Measurements from ENCODE around the gene KLF13.
"Not testable (repeated sequence)": the region's sequence is repeated elsewhere in the genome, so short reads cannot be mapped to it uniquely, and the experiment has no call there.

KLF13 gene

GRCh38 chr15:31347981-31348803 is 21.6 kb downstream of the KLF13 start:
- no peak for DNase-seq

- DNase-seq, result no peak
Measured at GRCh38 chr15:31349233-31350141, 22.9 kb downstream of the KLF13 start.

- DNase-seq, result no peak
Measured at GRCh38 chr15:31350771-31351170, 24.1 kb downstream of the KLF13 start.

GRCh38 chr15:31352339-31352751 is 25.7 kb downstream of the KLF13 start:
- no peak for DNase-seq

GRCh38 chr15:31352911-31353811 is 26.5 kb downstream of the KLF13 start:
- no peak for DNase-seq

GRCh38 chr15:31353931-31354330 is 27.3 kb downstream of the KLF13 start:
- DNase-seq, result no peak

GRCh38 chr15:31356097-31356496 is 29.5 kb downstream of the KLF13 start:
- not testable (repeated sequence) for DNase-seq

GRCh38 chr15:31357148-31357547 is 30.5 kb downstream of the KLF13 start:
- no peak for DNase-seq

GRCh38 chr15:31358163-31358562 is 31.5 kb downstream of the KLF13 start:
- DNase-seq, result no peak

GRCh38 chr15:31358957-31359701 is 32.5 kb downstream of the KLF13 start:
- no peak for DNase-seq

GRCh38 chr15:31359702-31360111 is 33.1 kb downstream of the KLF13 start:
- DNase-seq, result no peak

GRCh38 chr15:31360158-31360561 is 33.5 kb downstream of the KLF13 start:
- DNase-seq, result no peak

- DNase-seq, result no peak
Measured at GRCh38 chr15:31360843-31361763, 34.5 kb downstream of the KLF13 start.

GRCh38 chr15:31361764-31362515 is 35.3 kb downstream of the KLF13 start:
- no peak for DNase-seq

GRCh38 chr15:31362886-31363285 is 36.3 kb downstream of the KLF13 start:
- DNase-seq, result no peak

- DNase-seq, result no peak
Measured at GRCh38 chr15:31364301-31365031, 37.8 kb downstream of the KLF13 start.

- DNase-seq, result no peak
Measured at GRCh38 chr15:31365032-31365654, 38.5 kb downstream of the KLF13 start.

- DNase-seq, result no peak
Measured at GRCh38 chr15:31365655-31366127, 39.1 kb downstream of the KLF13 start.

Data from NCI-H1436 treated with DMSO at 0.1 percent for 48 hours (cell line).